NT2/D1 (cell line): ENCODE measurements around the gene CD28.

Experiments used
- DNase-seq: peaks from one replicate; pipeline ENCODE4 v3.0.0-alpha.2; 2011; ENCODE audit warnings: low read depth, low spot score
- H3K27me3 ChIP-seq: 2 replicates; pipeline ENCODE4 v1.6.0; 2011; ENCODE audit warnings: mild to moderate bottlenecking; ENCODE audit not compliant: insufficient read length, insufficient read depth
- H3K36me3 ChIP-seq: 2 replicates; pipeline ENCODE4 v1.6.1; 2011; ENCODE audit warnings: mild to moderate bottlenecking, low read length, mixed read lengths; ENCODE audit not compliant: insufficient read depth, insufficient read length
- H3K4me1 ChIP-seq: 2 replicates; pipeline ENCODE4 v1.5.1; 2011; ENCODE audit not compliant: insufficient read depth, insufficient read length
- H3K4me3 ChIP-seq: 2 replicates; pipeline ENCODE4 v1.5.1; 2011; ENCODE audit warnings: low read depth; ENCODE audit not compliant: insufficient read length
- H3K9ac ChIP-seq: 2 replicates; pipeline ENCODE4 v1.6.0; 2011; ENCODE audit warnings: low read depth; ENCODE audit not compliant: insufficient read length
- H3K9me3 ChIP-seq: 2 replicates; pipeline ENCODE4 v1.5.1; 2011; ENCODE audit warnings: mild to moderate bottlenecking, low read length; ENCODE audit not compliant: insufficient read depth
- SUZ12 ChIP-seq: IDR thresholded peaks from 2 replicates; pipeline ENCODE4 v1.6.1; 2011; ENCODE audit not compliant: insufficient read length, insufficient read depth; ENCODE audit errors: extremely low read depth
- YY1 ChIP-seq: IDR thresholded peaks from 2 replicates; pipeline ENCODE4 v1.6.1; 2011; ENCODE audit not compliant: insufficient read length, insufficient read depth
- ZNF274 ChIP-seq: IDR thresholded peaks from 2 replicates; pipeline ENCODE4 v1.6.1; 2011; ENCODE audit warnings: mild to moderate bottlenecking, low read depth, low read length

The CD28 gene

GRCh38 chr2:203708846-203709396 lies 2.5 kb downstream of the CD28 start:
- no peak overlapping the region for H3K4me3 ChIP-seq
- DNase-seq = no peak
- no peaks in the 10 kb centered on the region for H3K36me3 ChIP-seq
- TF ChIP-seq ZNF274 = no peak
- no peak for TF ChIP-seq SUZ12
- no peak for TF ChIP-seq YY1
- no peaks in the 10 kb centered on the region for H3K27me3 ChIP-seq
- no peak overlapping the region for H3K9ac ChIP-seq
- no peaks in the 10 kb centered on the region for H3K9me3 ChIP-seq
- no peaks in the 10 kb centered on the region for H3K4me1 ChIP-seq

- no peaks in the 10 kb centered on the region for H3K9me3 ChIP-seq
- H3K4me1 ChIP-seq = no peaks in the 10 kb centered on the region
- TF ChIP-seq SUZ12 = no peak
- TF ChIP-seq YY1 = no peak
- TF ChIP-seq ZNF274 = no peak
- no peak overlapping the region for H3K9ac ChIP-seq
- H3K27me3 ChIP-seq = no peaks in the 10 kb centered on the region
- DNase-seq = no peak
- H3K36me3 ChIP-seq = no peaks in the 10 kb centered on the region
- H3K4me3 ChIP-seq = no peak overlapping the region
These were observed 3.1 kb downstream of the CD28 start for GRCh38 chr2:203709416-203710040.

- no peaks in the 10 kb centered on the region for H3K27me3 ChIP-seq
- H3K4me3 ChIP-seq = no peak overlapping the region
- no peaks in the 10 kb centered on the region for H3K4me1 ChIP-seq
- no peaks in the 10 kb centered on the region for H3K9me3 ChIP-seq
- H3K36me3 ChIP-seq = no peaks in the 10 kb centered on the region
- TF ChIP-seq SUZ12 = no peak
- no peak for TF ChIP-seq ZNF274
- TF ChIP-seq YY1 = no peak
- no peak for DNase-seq
- H3K9ac ChIP-seq = no peak overlapping the region
These were observed 3.8 kb downstream of the CD28 start for GRCh38 chr2:203710226-203710625.

- no peak overlapping the region for H3K4me3 ChIP-seq
- no peaks in the 10 kb centered on the region for H3K4me1 ChIP-seq
- no peaks in the 10 kb centered on the region for H3K36me3 ChIP-seq
- no peaks in the 10 kb centered on the region for H3K9me3 ChIP-seq
- DNase-seq = no peak
- no peak for TF ChIP-seq ZNF274
- no peak for TF ChIP-seq YY1
- TF ChIP-seq SUZ12 = no peak
- no peak overlapping the region for H3K9ac ChIP-seq
- no peaks in the 10 kb centered on the region for H3K27me3 ChIP-seq
These were observed 4.5 kb downstream of the CD28 start for GRCh38 chr2:203710952-203711351.

GRCh38 chr2:203711399-203711798 lies 5.0 kb downstream of the CD28 start:
- Histone ChIP-seq H3K4me3 (no peak overlapping the region), H3K36me3 (no peaks in the 10 kb centered on the region), H3K9ac (no peak overlapping the region), H3K9me3 (no peaks in the 10 kb centered on the region), H3K27me3 (no peaks in the 10 kb centered on the region), H3K4me1 (no peaks in the 10 kb centered on the region)
- DNase-seq = no peak
- no peak for TF ChIP-seq ZNF274
- TF ChIP-seq SUZ12 = no peak
- TF ChIP-seq YY1 = no peak

GRCh38 chr2:203713381-203713780 lies 6.9 kb downstream of the CD28 start:
- no peak for DNase-seq
- Histone ChIP-seq H3K9me3 (no peaks in the 10 kb centered on the region), H3K27me3 (no peaks in the 10 kb centered on the region), H3K36me3 (no peaks in the 10 kb centered on the region), H3K4me3 (no peak overlapping the region), H3K4me1 (no peaks in the 10 kb centered on the region), H3K9ac (no peak overlapping the region)
- TF ChIP-seq SUZ12 (no peak), YY1 (no peak), ZNF274 (no peak)

- Histone ChIP-seq H3K9ac (no peak overlapping the region), H3K4me3 (no peak overlapping the region), H3K36me3 (no peaks in the 10 kb centered on the region), H3K4me1 (no peaks in the 10 kb centered on the region), H3K9me3 (no peaks in the 10 kb centered on the region), H3K27me3 (no peaks in the 10 kb centered on the region)
- no peak for TF ChIP-seq ZNF274
- TF ChIP-seq YY1 = no peak
- no peak for TF ChIP-seq SUZ12
- no peak for DNase-seq
These were observed 7.7 kb downstream of the CD28 start for GRCh38 chr2:203714112-203714511.
